HEK293 (cell line): ENCODE measurements around the gene PAM.

ENCODE experiments used
- INSM2 ChIP-seq: fragments of 450-650 bp; formaldehyde crosslinking; IDR thresholded peaks from 2 replicates; pipeline ENCODE4 v1.5.1; 2016; ENCODE audit warnings: missing biosample characterization, missing genetic modification characterization
- PRDM1 ChIP-seq: fragments of 450-650 bp; formaldehyde crosslinking; IDR thresholded peaks from 2 replicates; pipeline ENCODE4; 2016; ENCODE audit warnings: missing biosample characterization, missing genetic modification characterization
- WT1 ChIP-seq: fragments of 450-650 bp; formaldehyde crosslinking; IDR thresholded peaks from 2 replicates; pipeline ENCODE4 v1.5.1; 2016; ENCODE audit warnings: missing biosample characterization, missing genetic modification characterization
- YY1 ChIP-seq: fragments of 450-650 bp; formaldehyde crosslinking; IDR thresholded peaks from 2 replicates; pipeline ENCODE4 v1.5.1; 2018; ENCODE audit warnings: missing biosample characterization, missing genetic modification characterization
- ZBTB11 ChIP-seq: fragments of 450-650 bp; formaldehyde crosslinking; conservative IDR thresholded peaks from 2 replicates; pipeline ENCODE4 v1.5.1; 2016; ENCODE audit warnings: low read depth, missing biosample characterization, missing genetic modification characterization
- ZNF148 ChIP-seq: fragments of 450-650 bp; formaldehyde crosslinking; IDR thresholded peaks from 2 replicates; pipeline ENCODE4 v1.5.0; 2017; ENCODE audit warnings: missing biosample characterization, missing genetic modification characterization, borderline replicate concordance
- ZNF19 ChIP-seq: fragments of 450-650 bp; formaldehyde crosslinking; IDR thresholded peaks from 2 replicates; pipeline ENCODE4; 2016; ENCODE audit warnings: missing biosample characterization, missing genetic modification characterization, low read depth
- ZNF2 ChIP-seq: fragments of 450-650 bp; formaldehyde crosslinking; IDR thresholded peaks from 2 replicates; pipeline ENCODE4 v1.5.1; 2016; ENCODE audit warnings: missing biosample characterization, missing genetic modification characterization
- ZNF266 ChIP-seq: fragments of 450-650 bp; formaldehyde crosslinking; IDR thresholded peaks from 2 replicates; pipeline ENCODE4 v1.5.1; 2016; ENCODE audit warnings: missing biosample characterization, missing genetic modification characterization, low read depth
- ZNF449 ChIP-seq: fragments of 450-650 bp; formaldehyde crosslinking; IDR thresholded peaks from 2 replicates; pipeline ENCODE4 v1.5.1; 2017; ENCODE audit warnings: missing biosample characterization, mild to moderate bottlenecking, missing genetic modification characterization, moderate library complexity
- ZNF473 ChIP-seq: fragments of 450-650 bp; formaldehyde crosslinking; IDR thresholded peaks from 2 replicates; pipeline ENCODE4 v1.5.1; 2017; ENCODE audit warnings: missing biosample characterization, missing genetic modification characterization
- ZNF596 ChIP-seq: fragments of 450-650 bp; IDR thresholded peaks from 2 replicates; pipeline ENCODE4 v1.5.0; 2018; ENCODE audit warnings: missing biosample characterization, mild to moderate bottlenecking, missing genetic modification characterization, moderate library complexity
- ZNF621 ChIP-seq: fragments of 450-650 bp; formaldehyde crosslinking; IDR thresholded peaks from 2 replicates; pipeline ENCODE4 v1.5.1; 2017; ENCODE audit warnings: missing biosample characterization, missing genetic modification characterization
- ZNF626 ChIP-seq: fragments of 450-650 bp; sonication (Bioruptor Pico); formaldehyde crosslinking; IDR thresholded peaks from 2 replicates; pipeline ENCODE4 v1.5.1; 2018; ENCODE audit warnings: missing biosample characterization, missing genetic modification characterization, inconsistent platforms
- ZNF664 ChIP-seq: fragments of 450-650 bp; formaldehyde crosslinking; IDR thresholded peaks from 2 replicates; pipeline ENCODE4 v1.5.1; 2016; ENCODE audit warnings: missing biosample characterization, missing genetic modification characterization
- ZNF843 ChIP-seq: fragments of 450-650 bp; formaldehyde crosslinking; IDR thresholded peaks from 2 replicates; pipeline ENCODE4 v1.5.1; 2016; ENCODE audit warnings: missing biosample characterization, missing genetic modification characterization
- TF ChIP-seq, protein P1 (sequence below): fragments of 450-650 bp; formaldehyde crosslinking; IDR thresholded peaks from 2 replicates; pipeline ENCODE4 v1.5.1; 2016; ENCODE audit warnings: missing biosample characterization, missing genetic modification characterization
- TF ChIP-seq, protein P2 (sequence below): fragments of 450-650 bp; formaldehyde crosslinking; IDR thresholded peaks from 2 replicates; pipeline ENCODE4 v1.5.1; 2016; ENCODE audit warnings: missing biosample characterization, missing genetic modification characterization

Gene PAM

GRCh38 chr5:102865510-102866236 lies 110.6 kb downstream of the PAM start (continued):
- TF ChIP-seq INSM2 (tag by site-specific recombination), result no peak
- TF ChIP-seq ZNF626 (tag by site-specific recombination), result no peak
- TF ChIP-seq, protein P1, sequence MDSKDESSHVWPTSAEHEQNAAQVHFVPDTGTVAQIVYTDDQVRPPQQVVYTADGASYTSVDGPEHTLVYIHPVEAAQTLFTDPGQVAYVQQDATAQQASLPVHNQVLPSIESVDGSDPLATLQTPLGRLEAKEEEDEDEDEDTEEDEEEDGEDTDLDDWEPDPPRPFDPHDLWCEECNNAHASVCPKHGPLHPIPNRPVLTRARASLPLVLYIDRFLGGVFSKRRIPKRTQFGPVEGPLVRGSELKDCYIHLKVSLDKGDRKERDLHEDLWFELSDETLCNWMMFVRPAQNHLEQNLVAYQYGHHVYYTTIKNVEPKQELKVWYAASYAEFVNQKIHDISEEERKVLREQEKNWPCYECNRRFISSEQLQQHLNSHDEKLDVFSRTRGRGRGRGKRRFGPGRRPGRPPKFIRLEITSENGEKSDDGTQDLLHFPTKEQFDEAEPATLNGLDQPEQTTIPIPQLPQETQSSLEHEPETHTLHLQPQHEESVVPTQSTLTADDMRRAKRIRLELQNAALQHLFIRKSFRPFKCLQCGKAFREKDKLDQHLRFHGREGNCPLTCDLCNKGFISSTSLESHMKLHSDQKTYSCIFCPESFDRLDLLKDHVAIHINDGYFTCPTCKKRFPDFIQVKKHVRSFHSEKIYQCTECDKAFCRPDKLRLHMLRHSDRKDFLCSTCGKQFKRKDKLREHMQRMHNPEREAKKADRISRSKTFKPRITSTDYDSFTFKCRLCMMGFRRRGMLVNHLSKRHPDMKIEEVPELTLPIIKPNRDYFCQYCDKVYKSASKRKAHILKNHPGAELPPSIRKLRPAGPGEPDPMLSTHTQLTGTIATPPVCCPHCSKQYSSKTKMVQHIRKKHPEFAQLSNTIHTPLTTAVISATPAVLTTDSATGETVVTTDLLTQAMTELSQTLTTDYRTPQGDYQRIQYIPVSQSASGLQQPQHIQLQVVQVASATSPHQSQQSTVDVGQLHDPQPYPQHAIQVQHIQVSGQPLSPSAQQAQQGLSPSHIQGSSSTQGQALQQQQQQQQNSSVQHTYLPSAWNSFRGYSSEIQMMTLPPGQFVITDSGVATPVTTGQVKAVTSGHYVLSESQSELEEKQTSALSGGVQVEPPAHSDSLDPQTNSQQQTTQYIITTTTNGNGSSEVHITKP (tag by site-specific recombination), result 0 out of 2 replicates have a peak, but pooled peaks have one; percentile 27
- 0 out of 2 replicates have a peak, but pooled peaks have one; percentile 11 for TF ChIP-seq ZNF596 (tag by site-specific recombination)
- TF ChIP-seq YY1, result 0 out of 2 replicates have a peak, but pooled peaks have one; percentile 44
- TF ChIP-seq ZNF148 (tag by site-specific recombination), result no peak
- TF ChIP-seq ZNF2, result 0 out of 2 replicates have a peak, but pooled peaks have one; percentile 56
- TF ChIP-seq ZNF266, result no peak
- TF ChIP-seq, protein P2, sequence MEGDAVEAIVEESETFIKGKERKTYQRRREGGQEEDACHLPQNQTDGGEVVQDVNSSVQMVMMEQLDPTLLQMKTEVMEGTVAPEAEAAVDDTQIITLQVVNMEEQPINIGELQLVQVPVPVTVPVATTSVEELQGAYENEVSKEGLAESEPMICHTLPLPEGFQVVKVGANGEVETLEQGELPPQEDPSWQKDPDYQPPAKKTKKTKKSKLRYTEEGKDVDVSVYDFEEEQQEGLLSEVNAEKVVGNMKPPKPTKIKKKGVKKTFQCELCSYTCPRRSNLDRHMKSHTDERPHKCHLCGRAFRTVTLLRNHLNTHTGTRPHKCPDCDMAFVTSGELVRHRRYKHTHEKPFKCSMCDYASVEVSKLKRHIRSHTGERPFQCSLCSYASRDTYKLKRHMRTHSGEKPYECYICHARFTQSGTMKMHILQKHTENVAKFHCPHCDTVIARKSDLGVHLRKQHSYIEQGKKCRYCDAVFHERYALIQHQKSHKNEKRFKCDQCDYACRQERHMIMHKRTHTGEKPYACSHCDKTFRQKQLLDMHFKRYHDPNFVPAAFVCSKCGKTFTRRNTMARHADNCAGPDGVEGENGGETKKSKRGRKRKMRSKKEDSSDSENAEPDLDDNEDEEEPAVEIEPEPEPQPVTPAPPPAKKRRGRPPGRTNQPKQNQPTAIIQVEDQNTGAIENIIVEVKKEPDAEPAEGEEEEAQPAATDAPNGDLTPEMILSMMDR (tag by site-specific recombination), result no peak
- no peak for TF ChIP-seq ZNF473 (tag by site-specific recombination)
- no peak for TF ChIP-seq ZNF664 (tag by site-specific recombination)
- TF ChIP-seq ZNF449, result peak; percentile 100
- TF ChIP-seq ZNF843 (tag by site-specific recombination), result 0 out of 2 replicates have a peak, but pooled peaks have one; percentile 54
- TF ChIP-seq PRDM1, result peak; percentile 81
- TF ChIP-seq WT1 (tag by site-specific recombination), result 0 out of 2 replicates have a peak, but pooled peaks have one; percentile 12
- TF ChIP-seq ZNF621 (tag by site-specific recombination), result no peak
- TF ChIP-seq ZNF19 (tag by site-specific recombination), result no peak
- TF ChIP-seq ZBTB11 (tag by site-specific recombination), result peak; percentile 22; the same call in 1 of the 2 replicates
- TF ChIP-seq, all 188 proteins: peak for 46
